IPS-NIHi11 (cell line): ENCODE results near the gene HCN2.
A peak's percentile ranks its signal among the peaks of the same experiment; 100 is the strongest.

Source experiments
- DNase-seq: peaks from one replicate; pipeline ENCODE4 v3.0.0; 2012; ENCODE audit warnings: mixed read lengths, low spot score

Gene HCN2

GRCh38 chr19:658059-658839 lies 68.6 kb downstream of the HCN2 start:
- no peak for DNase-seq

- DNase-seq: no peak
These were observed 69.5 kb downstream of the HCN2 start for GRCh38 chr19:658916-659839.

DNA sequence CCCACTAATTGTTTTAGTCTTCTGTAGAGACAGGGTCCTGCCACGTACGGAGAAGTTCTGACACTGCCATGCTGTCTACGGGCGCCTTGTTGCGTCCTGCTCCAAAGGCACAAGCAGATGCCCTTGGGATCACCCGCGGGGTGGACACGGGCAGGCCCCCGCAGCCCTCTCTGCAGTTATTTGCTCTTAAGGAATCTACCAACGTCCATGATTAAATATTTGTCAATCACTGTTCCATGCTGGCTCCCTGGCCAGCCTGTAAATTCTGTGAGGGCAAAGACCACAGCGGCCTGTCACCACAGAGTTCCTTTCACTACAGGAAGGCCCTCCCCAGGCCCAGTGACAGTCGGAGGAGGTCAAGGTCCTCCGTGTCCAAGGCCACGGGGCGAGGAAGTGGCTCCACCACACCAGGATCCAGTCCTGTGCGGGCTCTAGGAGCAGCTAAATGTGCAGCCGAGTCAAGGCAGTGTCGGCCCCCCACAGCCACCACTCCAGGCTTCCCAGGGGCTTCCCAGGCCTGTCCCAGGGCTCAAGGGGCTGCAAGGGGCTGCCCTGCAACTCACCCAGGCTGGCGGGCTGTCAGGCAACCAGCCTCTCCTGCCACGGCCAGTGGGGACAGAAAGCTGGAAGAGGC lies 71.2 kb downstream of the HCN2 start:
- DNase-seq: no peak

GRCh38 chr19:661427-662196 lies 71.9 kb downstream of the HCN2 start:
- DNase-seq: no peak

- DNase-seq: peak; percentile 68
These were observed 72.7 kb downstream of the HCN2 start for GRCh38 chr19:662207-662961.

DNA sequence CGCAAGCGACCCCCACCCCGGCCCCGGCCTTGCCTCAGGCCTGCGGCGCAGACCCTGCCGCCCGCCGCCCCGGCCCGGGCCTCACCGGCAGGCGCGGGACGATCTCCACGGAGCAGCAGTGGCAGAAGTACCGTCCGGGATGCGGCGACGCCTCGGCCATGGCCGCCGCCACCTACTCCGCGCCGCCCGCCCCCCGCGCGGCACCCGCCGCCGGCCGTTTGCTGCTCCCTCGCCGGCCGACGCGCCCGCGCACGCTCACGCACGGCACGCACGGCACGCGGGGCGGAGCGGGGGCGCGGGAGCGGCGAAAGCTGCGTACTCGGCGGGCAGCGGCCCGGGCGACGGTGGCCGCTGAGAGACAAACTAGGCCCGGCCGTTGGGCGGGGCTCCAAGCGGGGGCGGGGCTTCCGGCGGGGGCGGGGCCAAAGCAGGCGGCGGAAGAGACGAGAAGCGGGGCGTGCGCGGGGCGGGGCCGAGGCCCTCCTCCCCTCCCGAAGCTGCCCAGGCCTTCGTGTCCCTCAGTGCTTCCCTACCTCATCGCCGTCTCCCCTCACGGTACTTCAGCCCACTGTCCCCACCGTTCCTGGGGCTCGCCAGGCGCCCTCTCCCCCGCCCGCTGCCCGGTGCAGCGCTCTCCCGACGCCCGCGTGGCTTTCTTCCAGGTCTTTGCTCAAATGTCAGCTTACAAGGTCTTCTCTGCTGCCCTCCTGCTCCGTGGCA lies 73.4 kb downstream of the HCN2 start, which contains the start of gene RNF126:
RNF126 (minus strand) TSS at position 253 of the 720 bp plus-strand sequence; CDS start at position 160, 93 bp downstream.
- DNase-seq: peak; percentile 98

DNA sequence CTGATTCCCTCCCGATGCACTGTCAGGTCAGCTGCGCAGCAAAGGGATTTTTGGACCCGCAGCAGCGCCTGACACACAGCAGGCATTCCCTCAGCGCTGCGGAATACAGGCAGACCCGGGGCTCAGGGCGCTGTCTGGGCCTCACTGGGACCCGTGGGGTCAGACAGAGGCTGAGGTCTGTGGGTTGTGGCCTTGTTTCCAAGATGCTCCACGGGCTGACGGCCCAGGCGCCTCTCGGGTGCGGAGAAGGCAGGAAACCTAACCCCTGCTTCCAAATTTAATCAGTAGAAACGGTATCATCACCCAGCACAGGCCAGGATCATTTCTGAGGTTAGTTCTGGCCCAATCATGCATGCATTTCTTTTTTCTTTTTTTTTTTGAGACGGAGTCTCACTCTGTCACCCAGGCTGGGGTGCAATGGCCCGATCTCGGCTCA lies 74.0 kb downstream of the HCN2 start:
- DNase-seq: no peak

GRCh38 chr19:664913-665443 lies 75.3 kb downstream of the HCN2 start:
- peak; percentile 95 for DNase-seq
